ENCODE results near the gene ZNF366. TPM values are rescaled to one million over a fixed set of nuclear protein-coding genes. Genes with fewer than 3 reads are reported as not detected.

Gene ZNF366
- total RNA-seq, 1 donor from 2014 or later, result not detected

DNA sequence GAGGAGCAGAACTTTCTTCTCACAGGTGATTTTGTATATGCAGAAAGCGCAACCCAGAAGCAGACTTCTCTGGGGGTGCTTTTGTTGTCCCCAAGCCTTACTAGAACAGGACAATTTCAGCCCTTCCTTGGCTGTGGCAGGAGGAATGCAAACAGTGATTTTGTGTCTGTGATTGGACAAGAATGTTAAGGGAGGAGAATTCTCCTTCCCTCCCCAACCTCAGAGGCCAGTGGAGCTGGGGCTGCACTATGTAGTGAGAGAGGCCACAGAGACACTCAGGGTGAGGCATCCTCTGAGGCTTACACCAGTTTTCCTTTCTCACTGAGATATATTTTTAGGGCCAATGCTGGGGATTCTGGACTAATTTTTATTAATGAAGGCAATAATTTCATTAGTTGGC, 58.8 kb downstream of the ZNF366 start:
- H3K27me3 Mint-ChIP-seq (ENCODE audit: unreplicated experiment), result no peaks in the 10 kb centered on the region
- no peaks in the 10 kb centered on the region for H3K36me3 Mint-ChIP-seq (ENCODE audit: unreplicated experiment)

DNA sequence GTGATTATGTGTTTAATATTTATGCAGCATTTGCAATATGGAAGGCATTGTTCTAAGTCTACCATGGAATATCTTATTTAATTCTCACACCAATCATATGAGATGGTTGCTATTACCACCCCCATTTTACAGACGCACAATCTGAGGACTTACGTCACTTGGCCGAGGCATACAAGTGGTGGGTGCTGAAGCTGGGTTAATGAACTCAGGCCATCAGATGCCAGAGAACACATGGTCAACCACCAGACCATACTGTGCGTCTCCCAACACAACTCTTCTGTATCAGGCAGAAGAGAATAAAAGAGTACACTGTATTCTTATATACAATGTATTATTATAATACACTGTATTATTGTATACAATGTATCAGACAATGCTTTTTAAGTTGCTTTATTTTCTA, 59.5 kb downstream of the ZNF366 start:
- Mint-ChIP-seq H3K9me3 (ENCODE audit: unreplicated experiment) (no peaks in the 10 kb centered on the region), H3K4me1 (ENCODE audit: unreplicated experiment) (peaks cover 59% of the 10 kb centered on the region), H3K27ac (ENCODE audit: unreplicated experiment) (no peak overlapping the region), H3K27me3 (ENCODE audit: unreplicated experiment) (no peaks in the 10 kb centered on the region), H3K4me3 (ENCODE audit: unreplicated experiment) (no peak overlapping the region), H3K36me3 (ENCODE audit: unreplicated experiment) (no peaks in the 10 kb centered on the region)
- TF ChIP-seq, protein P1, sequence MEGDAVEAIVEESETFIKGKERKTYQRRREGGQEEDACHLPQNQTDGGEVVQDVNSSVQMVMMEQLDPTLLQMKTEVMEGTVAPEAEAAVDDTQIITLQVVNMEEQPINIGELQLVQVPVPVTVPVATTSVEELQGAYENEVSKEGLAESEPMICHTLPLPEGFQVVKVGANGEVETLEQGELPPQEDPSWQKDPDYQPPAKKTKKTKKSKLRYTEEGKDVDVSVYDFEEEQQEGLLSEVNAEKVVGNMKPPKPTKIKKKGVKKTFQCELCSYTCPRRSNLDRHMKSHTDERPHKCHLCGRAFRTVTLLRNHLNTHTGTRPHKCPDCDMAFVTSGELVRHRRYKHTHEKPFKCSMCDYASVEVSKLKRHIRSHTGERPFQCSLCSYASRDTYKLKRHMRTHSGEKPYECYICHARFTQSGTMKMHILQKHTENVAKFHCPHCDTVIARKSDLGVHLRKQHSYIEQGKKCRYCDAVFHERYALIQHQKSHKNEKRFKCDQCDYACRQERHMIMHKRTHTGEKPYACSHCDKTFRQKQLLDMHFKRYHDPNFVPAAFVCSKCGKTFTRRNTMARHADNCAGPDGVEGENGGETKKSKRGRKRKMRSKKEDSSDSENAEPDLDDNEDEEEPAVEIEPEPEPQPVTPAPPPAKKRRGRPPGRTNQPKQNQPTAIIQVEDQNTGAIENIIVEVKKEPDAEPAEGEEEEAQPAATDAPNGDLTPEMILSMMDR (IDR thresholded peaks at IDR 0.05), result no peak
- DNase-seq (ENCODE audit: extremely low spot score, unreplicated experiment), result no peak

More for the DNA sequence above, 58.8 kb downstream of the ZNF366 start:
- TF ChIP-seq, protein P1 (IDR thresholded peaks at IDR 0.05), result no peak
- Mint-ChIP-seq H3K27ac (ENCODE audit: unreplicated experiment) (no peak overlapping the region), H3K9me3 (ENCODE audit: unreplicated experiment) (no peaks in the 10 kb centered on the region), H3K4me1 (ENCODE audit: unreplicated experiment) (peaks cover 64% of the 10 kb centered on the region), H3K4me3 (ENCODE audit: unreplicated experiment) (no peak overlapping the region)
- no peak for DNase-seq (ENCODE audit: extremely low spot score, unreplicated experiment)

DNA sequence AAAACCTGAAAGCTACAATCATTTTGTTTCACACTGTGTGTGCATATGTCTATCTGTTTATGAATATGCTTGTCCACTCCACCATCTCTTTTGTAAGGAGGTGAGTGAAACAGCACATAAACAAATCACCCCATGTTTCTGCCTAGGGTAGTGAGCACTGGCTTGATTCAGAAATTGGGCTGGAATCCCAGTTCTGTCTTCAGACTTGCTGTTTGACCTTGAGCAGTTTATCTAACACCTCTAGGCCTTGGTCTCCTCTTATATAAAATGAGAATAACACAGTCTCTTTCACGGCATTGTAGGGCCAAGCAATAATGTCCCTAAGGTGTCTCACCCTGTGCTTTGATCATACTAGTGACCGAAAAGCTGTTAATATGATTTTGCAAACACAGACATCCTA, 61.2 kb downstream of the ZNF366 start:
- no peak overlapping the region for H3K27ac Mint-ChIP-seq (ENCODE audit: unreplicated experiment)
- TF ChIP-seq, protein P1 (IDR thresholded peaks at IDR 0.05), result no peak
- no peak for DNase-seq (ENCODE audit: extremely low spot score, unreplicated experiment)
- H3K4me3 Mint-ChIP-seq (ENCODE audit: unreplicated experiment), result no peak overlapping the region
- H3K36me3 Mint-ChIP-seq (ENCODE audit: unreplicated experiment), result no peaks in the 10 kb centered on the region
- H3K9me3 Mint-ChIP-seq (ENCODE audit: unreplicated experiment), result no peaks in the 10 kb centered on the region
- H3K4me1 Mint-ChIP-seq (ENCODE audit: unreplicated experiment), result peaks cover 58% of the 10 kb centered on the region
- no peaks in the 10 kb centered on the region for H3K27me3 Mint-ChIP-seq (ENCODE audit: unreplicated experiment)

DNA sequence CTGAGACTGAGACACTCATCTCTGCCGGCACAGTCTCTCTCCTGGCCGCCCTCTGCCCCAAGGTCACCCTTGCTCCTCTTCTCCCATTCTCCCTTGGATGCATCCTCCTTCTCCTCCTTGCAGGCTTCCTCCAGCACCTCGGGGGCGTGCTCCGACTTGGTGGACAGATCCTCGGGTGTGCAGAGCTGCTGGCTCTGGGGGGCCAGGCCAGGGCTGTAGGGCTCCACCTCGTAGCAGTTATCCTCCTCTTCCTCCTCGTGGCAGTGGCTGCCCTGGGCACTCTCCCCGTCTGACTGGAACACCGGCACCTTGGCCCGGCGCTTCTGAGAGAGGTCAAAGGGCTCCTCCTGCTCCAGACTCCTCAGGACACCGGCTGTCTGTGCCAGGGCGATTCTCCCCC, 63.3 kb downstream of the ZNF366 start:
- TF ChIP-seq, protein P1 (IDR thresholded peaks at IDR 0.05), result no peak
- Mint-ChIP-seq H3K36me3 (ENCODE audit: unreplicated experiment) (no peaks in the 10 kb centered on the region), H3K4me3 (ENCODE audit: unreplicated experiment) (no peak overlapping the region)

DNA sequence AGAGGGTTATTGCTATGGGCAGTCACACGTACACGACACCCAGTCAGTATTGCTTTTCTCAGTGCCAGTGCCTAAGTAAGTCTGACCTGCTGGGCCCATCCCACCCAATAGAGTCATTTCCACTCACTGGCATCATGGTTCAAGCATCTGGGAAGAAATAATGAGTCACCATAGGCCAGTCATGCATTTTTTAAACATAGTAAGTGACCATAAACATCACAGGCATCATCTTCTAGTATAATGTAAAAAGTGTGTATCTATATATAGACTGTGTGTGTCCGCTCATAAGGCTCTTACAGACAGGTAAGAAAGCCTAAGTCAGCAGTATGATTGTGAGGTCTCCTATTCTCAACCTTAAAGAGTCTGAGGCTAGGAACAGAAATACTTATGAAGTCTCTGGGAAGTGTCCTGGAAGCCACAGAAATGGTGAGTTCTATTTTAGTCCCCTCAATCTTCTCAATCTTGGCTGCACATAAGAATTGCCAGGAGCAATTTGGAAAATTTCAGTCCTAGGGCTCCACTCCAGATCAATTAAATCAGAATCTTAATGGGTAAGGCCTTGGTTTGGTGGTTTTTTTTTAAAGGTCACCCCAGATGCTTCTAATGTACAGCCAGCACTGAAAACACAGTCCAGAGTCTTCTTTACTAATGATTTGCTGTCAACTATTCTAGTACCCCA, 65.2 kb downstream of the ZNF366 start:
- DNase-seq (ENCODE audit: extremely low spot score, unreplicated experiment), result no peak
- Mint-ChIP-seq H3K4me1 (ENCODE audit: unreplicated experiment) (peaks cover 71% of the 10 kb centered on the region), H3K4me3 (ENCODE audit: unreplicated experiment) (no peak overlapping the region), H3K27me3 (ENCODE audit: unreplicated experiment) (no peaks in the 10 kb centered on the region), H3K9me3 (ENCODE audit: unreplicated experiment) (no peaks in the 10 kb centered on the region), H3K36me3 (ENCODE audit: unreplicated experiment) (no peaks in the 10 kb centered on the region), H3K27ac (ENCODE audit: unreplicated experiment) (peak overlapping the region; percentile 94)
- TF ChIP-seq, protein P1 (IDR thresholded peaks at IDR 0.05), result no peak

More for the DNA sequence above, 63.3 kb downstream of the ZNF366 start:
- Mint-ChIP-seq H3K27me3 (ENCODE audit: unreplicated experiment) (no peaks in the 10 kb centered on the region), H3K4me1 (ENCODE audit: unreplicated experiment) (peaks cover 66% of the 10 kb centered on the region), H3K27ac (ENCODE audit: unreplicated experiment) (no peak overlapping the region), H3K9me3 (ENCODE audit: unreplicated experiment) (no peaks in the 10 kb centered on the region)
- no peak for DNase-seq (ENCODE audit: extremely low spot score, unreplicated experiment)

Data from osteocyte (in vitro differentiated cells).